Measurements from ENCODE around the gene SSR1. TPM values are rescaled to one million over a fixed set of nuclear protein-coding genes. Genes with fewer than 3 reads are reported as not detected.
"Not testable (repeated sequence)": the region's sequence is repeated elsewhere in the genome, so short reads cannot be mapped to it uniquely, and the experiment has no call there.

Gene SSR1
- polyA plus RNA-seq, 1 experiment: 173 TPM

GRCh38 chr6:7268362-7268761 is 44.6 kb downstream of the SSR1 start:
- H3K36me3 ChIP-seq (ENCODE audit: control insufficient read depth, insufficient read depth, low read length): no peaks in the 10 kb centered on the region
- no peaks in the 10 kb centered on the region for H3K27me3 ChIP-seq (ENCODE audit: control insufficient read depth, insufficient read depth, low read length)
- no peak overlapping the region for H3K4me3 ChIP-seq (ENCODE audit: low read depth, low read length)
- ChIA-PET CTCF (no interaction called here), POLR2A (no interaction called here)
- DNase-seq (ENCODE audit: low read depth): no peak
- no peak for TF ChIP-seq CTCF (IDR thresholded peaks at IDR 0.05; ENCODE audit: insufficient read depth, low read depth, low read length)

GRCh38 chr6:7267466-7268091 is 45.4 kb downstream of the SSR1 start:
- peak; percentile 76 for DNase-seq (ENCODE audit: low read depth)
- Histone ChIP-seq H3K36me3 (ENCODE audit: control insufficient read depth, insufficient read depth, low read length) (no peaks in the 10 kb centered on the region), H3K27me3 (ENCODE audit: control insufficient read depth, insufficient read depth, low read length) (no peaks in the 10 kb centered on the region), H3K4me3 (ENCODE audit: low read depth, low read length) (no peak overlapping the region)
- ChIA-PET CTCF (interaction anchor here (0.8 to 1.0 kb wide), 2 partner anchors 28 to 348 kb away, joined by 3 to 7 read pairs; no protein-coding TSS in a partner anchor), POLR2A (no interaction called here)
- TF ChIP-seq CTCF (IDR thresholded peaks at IDR 0.05; ENCODE audit: insufficient read depth, low read depth, low read length): no peak

- ChIA-PET POLR2A (interaction anchor here (0.6 kb wide), 2 partner anchors 352 to 587 kb away, joined by 3 to 13 read pairs; no protein-coding TSS in a partner anchor), CTCF (interaction anchor here (0.6 to 3.5 kb wide), 4 partner anchors 9 to 796 kb away, joined by 3 to 20 read pairs (median 5); no protein-coding TSS in a partner anchor)
- DNase-seq (ENCODE audit: low read depth): no peak
- no peak overlapping the region for H3K4me3 ChIP-seq (ENCODE audit: low read depth, low read length)
- no peaks in the 10 kb centered on the region for H3K27me3 ChIP-seq (ENCODE audit: control insufficient read depth, insufficient read depth, low read length)
- no peaks in the 10 kb centered on the region for H3K36me3 ChIP-seq (ENCODE audit: control insufficient read depth, insufficient read depth, low read length)
- TF ChIP-seq CTCF (IDR thresholded peaks at IDR 0.05; ENCODE audit: insufficient read depth, low read depth, low read length): no peak
Measured at GRCh38 chr6:7267071-7267465, 45.9 kb downstream of the SSR1 start.

- H3K4me3 ChIP-seq (ENCODE audit: low read depth, low read length); H3K36me3 ChIP-seq (ENCODE audit: control insufficient read depth, insufficient read depth, low read length); H3K27me3 ChIP-seq (ENCODE audit: control insufficient read depth, insufficient read depth, low read length); DNase-seq (ENCODE audit: low read depth); POLR2A ChIA-PET: not testable (repeated sequence)
- CTCF ChIA-PET: interaction anchor here (2.5 to 3.5 kb wide), 2 partner anchors 11 to 541 kb away, joined by 8 to 20 read pairs; no protein-coding TSS in a partner anchor
Measured at GRCh38 chr6:7265385-7265726, 47.6 kb downstream of the SSR1 start.

GRCh38 chr6:7264686-7265384 is 48.2 kb downstream of the SSR1 start:
- no peaks in the 10 kb centered on the region for H3K27me3 ChIP-seq (ENCODE audit: control insufficient read depth, insufficient read depth, low read length)
- CTCF ChIA-PET: interaction anchor here (0.5 to 3.5 kb wide), 3 partner anchors 11 to 800 kb away, joined by 3 to 20 read pairs (median 8); partner anchors contain the start of gene BLOC1S5
- no peak overlapping the region for H3K4me3 ChIP-seq (ENCODE audit: low read depth, low read length)
- TF ChIP-seq CTCF (IDR thresholded peaks at IDR 0.05; ENCODE audit: insufficient read depth, low read depth, low read length): no peak
- no peak for DNase-seq (ENCODE audit: low read depth)
- POLR2A ChIA-PET: no interaction called here
- no peaks in the 10 kb centered on the region for H3K36me3 ChIP-seq (ENCODE audit: control insufficient read depth, insufficient read depth, low read length)
